Superior temporal gyrus (tissue), 1 donor: ENCODE results near the gene PRKD3.
"Not testable (repeated sequence)": the region's sequence is repeated elsewhere in the genome, so short reads cannot be mapped to it uniquely, and the experiment has no call there.

ENCODE experiments used
- DNase-seq: peaks from one replicate; pipeline ENCODE4 v3.0.0-alpha.2; 2016; ENCODE audit errors: extremely low spot score

PRKD3 gene

GRCh38 chr2:37317746-37318145 lies 6.9 kb downstream of the PRKD3 start:
- DNase-seq: no peak

GRCh38 chr2:37316181-37316580 lies 8.5 kb downstream of the PRKD3 start:
- no peak for DNase-seq

GRCh38 chr2:37315364-37315763 lies 9.3 kb downstream of the PRKD3 start:
- no peak for DNase-seq

GRCh38 chr2:37307500-37307899 lies 17.1 kb downstream of the PRKD3 start:
- DNase-seq: no peak

- no peak for DNase-seq
Measured at GRCh38 chr2:37306024-37306423, 18.6 kb downstream of the PRKD3 start.

- no peak for DNase-seq
Measured at GRCh38 chr2:37302701-37303252, 21.9 kb downstream of the PRKD3 start.

GRCh38 chr2:37301408-37301807 lies 23.2 kb downstream of the PRKD3 start:
- no peak for DNase-seq

- no peak for DNase-seq
Measured at GRCh38 chr2:37300578-37300977, 24.1 kb downstream of the PRKD3 start.

GRCh38 chr2:37300146-37300545 lies 24.5 kb downstream of the PRKD3 start:
- no peak for DNase-seq

- no peak for DNase-seq
Measured at GRCh38 chr2:37297632-37298031, 27.0 kb downstream of the PRKD3 start.

GRCh38 chr2:37295469-37296073 lies 29.1 kb downstream of the PRKD3 start:
- no peak for DNase-seq

- DNase-seq: not testable (repeated sequence)
Measured at GRCh38 chr2:37294858-37295257, 29.8 kb downstream of the PRKD3 start.

- no peak for DNase-seq
Measured at GRCh38 chr2:37291680-37292079, 33.0 kb downstream of the PRKD3 start.

- DNase-seq: no peak
Measured at GRCh38 chr2:37287966-37288365, 36.7 kb downstream of the PRKD3 start.

- DNase-seq: no peak
Measured at GRCh38 chr2:37284381-37284780, 40.3 kb downstream of the PRKD3 start.

GRCh38 chr2:37283207-37283606 lies 41.4 kb downstream of the PRKD3 start:
- no peak for DNase-seq

- DNase-seq: no peak
Measured at GRCh38 chr2:37282746-37283145, 41.9 kb downstream of the PRKD3 start.

- DNase-seq: no peak
Measured at GRCh38 chr2:37281916-37282315, 42.7 kb downstream of the PRKD3 start.

- no peak for DNase-seq
Measured at GRCh38 chr2:37276291-37276690, 48.3 kb downstream of the PRKD3 start.
